GM10248 (cell line): Measurements from ENCODE around the gene CHMP4B.

ENCODE experiments used
- CTCF ChIA-PET: fragments of 300-600 bp; sonication (Branson Sonifier 250); formaldehyde crosslinking; extraction: SDS; loops from one replicate; lab custom pipeline; 2021; ENCODE audit warnings: antibody characterized with exemption; lab: Yijun Ruan, JAX
- POLR2A ChIA-PET: fragments of 350-650 bp; sonication (Branson Sonifier 250); formaldehyde crosslinking; extraction: SDS; loops from one replicate; lab custom pipeline; 2020; ENCODE audit warnings: antibody characterized with exemption; lab: Yijun Ruan, JAX
- DNase-seq: peaks from one replicate; pipeline ENCODE4 v3.0.0; 2012; ENCODE audit errors: extremely low spot score
- CTCF ChIP-seq: IDR thresholded peaks from 2 replicates; pipeline ENCODE4 v1.5.1; 2012; ENCODE audit warnings: mild to moderate bottlenecking, low read depth; ENCODE audit errors: extremely low read depth, missing control alignments, control extremely low read depth

Gene CHMP4B

GRCh38 chr20:33901132-33901523 lies 90.0 kb downstream of the CHMP4B start:
- TF ChIP-seq CTCF = no peak
- DNase-seq = no peak
- POLR2A ChIA-PET = no interaction called here
- CTCF ChIA-PET = interaction anchor here (0.9 to 2.6 kb wide), 3 partner anchors 13 to 18 kb away, joined by 3 to 6 read pairs (median 4); no protein-coding TSS in a partner anchor

- DNase-seq = no peak
- no peak for TF ChIP-seq CTCF
- CTCF ChIA-PET = interaction anchor here (0.7 to 2.6 kb wide), 2 partner anchors 13 to 14 kb away, joined by 3 to 6 read pairs; no protein-coding TSS in a partner anchor
- POLR2A ChIA-PET = no interaction called here
Measured at GRCh38 chr20:33902011-33902410, 90.9 kb downstream of the CHMP4B start.
